ENCODE data around the gene SYNDIG1L. TPM values are rescaled to one million over a fixed set of nuclear protein-coding genes. Genes with fewer than 3 reads are reported as not detected.

SYNDIG1L gene
- total RNA-seq, 1 donor, result not detected

GRCh38 chr14:74405663-74406062, 20.3 kb downstream of the SYNDIG1L start:
- DNase-seq (ENCODE audit: low read depth), result no peak
- TF ChIP-seq, protein P1, sequence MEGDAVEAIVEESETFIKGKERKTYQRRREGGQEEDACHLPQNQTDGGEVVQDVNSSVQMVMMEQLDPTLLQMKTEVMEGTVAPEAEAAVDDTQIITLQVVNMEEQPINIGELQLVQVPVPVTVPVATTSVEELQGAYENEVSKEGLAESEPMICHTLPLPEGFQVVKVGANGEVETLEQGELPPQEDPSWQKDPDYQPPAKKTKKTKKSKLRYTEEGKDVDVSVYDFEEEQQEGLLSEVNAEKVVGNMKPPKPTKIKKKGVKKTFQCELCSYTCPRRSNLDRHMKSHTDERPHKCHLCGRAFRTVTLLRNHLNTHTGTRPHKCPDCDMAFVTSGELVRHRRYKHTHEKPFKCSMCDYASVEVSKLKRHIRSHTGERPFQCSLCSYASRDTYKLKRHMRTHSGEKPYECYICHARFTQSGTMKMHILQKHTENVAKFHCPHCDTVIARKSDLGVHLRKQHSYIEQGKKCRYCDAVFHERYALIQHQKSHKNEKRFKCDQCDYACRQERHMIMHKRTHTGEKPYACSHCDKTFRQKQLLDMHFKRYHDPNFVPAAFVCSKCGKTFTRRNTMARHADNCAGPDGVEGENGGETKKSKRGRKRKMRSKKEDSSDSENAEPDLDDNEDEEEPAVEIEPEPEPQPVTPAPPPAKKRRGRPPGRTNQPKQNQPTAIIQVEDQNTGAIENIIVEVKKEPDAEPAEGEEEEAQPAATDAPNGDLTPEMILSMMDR (IDR thresholded peaks at IDR 0.05; ENCODE audit: insufficient read depth, low read length), result no peak

DNA sequence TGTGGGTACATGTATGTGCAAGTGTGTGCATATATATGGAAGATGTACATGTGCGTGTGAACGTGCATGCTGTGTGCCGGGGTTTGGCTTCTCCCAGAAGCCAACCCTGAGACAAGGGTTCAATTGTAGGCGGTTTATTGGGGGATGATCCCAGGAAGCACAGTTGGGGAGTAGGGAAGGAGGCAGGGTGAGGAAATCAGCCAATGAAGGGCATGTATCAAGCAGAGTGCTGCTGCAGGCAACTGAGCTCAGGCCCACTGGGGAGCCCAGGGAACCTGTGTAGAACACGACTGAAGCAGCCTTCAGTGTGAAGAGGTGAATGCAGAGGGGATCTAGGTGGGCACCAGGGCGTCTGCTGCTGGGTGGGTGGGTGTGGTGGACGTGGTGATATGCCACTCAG, 21.6 kb downstream of the SYNDIG1L start:
- DNase-seq (ENCODE audit: low read depth), result no peak
- TF ChIP-seq, protein P1 (IDR thresholded peaks at IDR 0.05; ENCODE audit: insufficient read depth, low read length), result no peak
- H3K4me3 ChIP-seq (ENCODE audit: low read depth, low read length), result no peak overlapping the region

More at GRCh38 chr14:74405663-74406062, 20.3 kb downstream of the SYNDIG1L start:
- H3K4me3 ChIP-seq (ENCODE audit: low read depth, low read length), result no peak overlapping the region

DNA sequence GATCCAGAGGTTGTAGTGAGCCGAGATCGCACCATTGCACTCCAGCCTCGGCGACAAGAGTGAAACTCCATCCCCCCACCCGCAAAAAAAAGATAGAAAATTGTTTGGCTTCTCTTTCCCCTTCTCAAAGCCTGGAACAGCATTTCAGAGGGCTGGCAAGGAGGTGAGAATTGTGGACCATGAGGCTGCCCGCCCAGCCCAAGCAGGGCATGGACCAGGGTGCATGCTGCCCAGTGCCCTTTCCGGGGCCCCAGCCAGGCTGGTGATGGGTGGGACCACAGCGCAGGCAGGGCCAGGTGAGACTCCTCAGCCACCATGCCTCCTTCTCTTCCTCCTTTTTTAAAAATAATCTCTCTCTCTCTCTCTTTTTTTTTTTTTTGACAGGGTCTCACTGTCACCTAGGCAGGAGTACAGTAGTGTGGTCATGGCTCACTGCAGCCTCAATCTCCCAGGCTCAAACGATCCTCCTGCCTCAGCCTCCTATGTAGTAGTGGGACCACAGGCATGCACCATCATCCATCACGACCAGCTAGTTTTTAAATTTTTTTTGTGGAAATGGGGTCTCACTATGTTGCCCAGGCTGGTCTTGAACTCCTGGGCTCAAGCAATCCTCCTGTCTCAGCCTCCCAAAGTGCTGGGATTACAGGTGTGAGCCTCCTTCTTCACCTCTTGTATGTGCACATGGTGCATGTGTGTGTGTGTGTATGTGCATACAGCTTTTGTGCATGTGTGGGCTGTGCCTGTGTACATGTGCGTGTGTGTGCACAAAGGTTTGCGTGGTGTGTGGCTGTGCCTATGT, 22.2 kb downstream of the SYNDIG1L start:
- H3K4me3 ChIP-seq (ENCODE audit: low read depth, low read length), result no peak overlapping the region
- no peak for DNase-seq (ENCODE audit: low read depth)
- TF ChIP-seq, protein P1 (IDR thresholded peaks at IDR 0.05; ENCODE audit: insufficient read depth, low read length), result no peak

DNA sequence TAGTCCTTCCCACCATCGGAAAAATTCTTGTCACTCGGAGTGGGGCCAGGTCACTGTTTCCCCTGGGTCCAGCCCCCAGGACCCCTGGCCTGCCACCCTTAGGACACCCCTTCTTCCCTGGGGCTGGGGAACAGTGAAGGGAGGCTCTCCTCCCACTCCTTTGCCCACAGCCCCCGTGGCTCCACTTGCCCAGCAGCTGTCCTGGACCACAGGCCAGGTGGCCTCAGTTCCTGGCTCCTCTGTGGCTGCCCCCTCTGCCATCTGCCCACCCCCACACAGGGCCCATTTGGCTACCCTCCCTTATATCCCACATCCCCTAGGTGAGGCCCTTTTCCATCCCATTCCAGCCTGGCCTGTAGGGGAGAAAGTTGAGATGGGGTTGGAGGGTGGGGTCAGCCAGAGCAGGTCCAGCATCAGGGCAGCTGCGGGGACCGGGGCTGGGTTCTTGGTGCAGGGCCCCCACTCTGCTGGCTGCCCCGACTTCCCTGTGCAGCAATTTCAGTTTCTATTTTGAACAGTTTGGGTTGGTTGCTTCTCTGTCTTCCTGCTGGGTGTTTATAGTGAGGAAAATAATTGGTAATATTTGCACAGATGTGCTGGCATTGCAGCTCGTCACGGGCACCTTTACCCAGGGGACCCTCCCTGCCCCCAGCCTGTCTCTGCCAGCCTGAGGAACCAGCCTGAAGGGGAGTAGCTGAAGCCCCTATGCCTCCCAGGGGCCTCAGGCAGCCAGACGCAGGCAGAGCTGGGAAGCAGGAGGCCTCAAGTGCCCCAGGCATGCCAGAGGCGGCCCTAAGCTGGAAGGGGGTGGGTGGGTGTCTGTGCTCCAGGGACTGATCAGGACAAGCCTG, 23.4 kb downstream of the SYNDIG1L start:
- no peak for DNase-seq (ENCODE audit: low read depth)
- TF ChIP-seq, protein P1 (IDR thresholded peaks at IDR 0.05; ENCODE audit: insufficient read depth, low read length), result no peak
- H3K4me3 ChIP-seq (ENCODE audit: low read depth, low read length), result no peak overlapping the region

- TF ChIP-seq, protein P1 (IDR thresholded peaks at IDR 0.05; ENCODE audit: insufficient read depth, low read length), result no peak
- no peak overlapping the region for H3K4me3 ChIP-seq (ENCODE audit: low read depth, low read length)
- DNase-seq (ENCODE audit: low read depth), result no peak
These were observed 24.3 kb downstream of the SYNDIG1L start for GRCh38 chr14:74401504-74402241.

DNA sequence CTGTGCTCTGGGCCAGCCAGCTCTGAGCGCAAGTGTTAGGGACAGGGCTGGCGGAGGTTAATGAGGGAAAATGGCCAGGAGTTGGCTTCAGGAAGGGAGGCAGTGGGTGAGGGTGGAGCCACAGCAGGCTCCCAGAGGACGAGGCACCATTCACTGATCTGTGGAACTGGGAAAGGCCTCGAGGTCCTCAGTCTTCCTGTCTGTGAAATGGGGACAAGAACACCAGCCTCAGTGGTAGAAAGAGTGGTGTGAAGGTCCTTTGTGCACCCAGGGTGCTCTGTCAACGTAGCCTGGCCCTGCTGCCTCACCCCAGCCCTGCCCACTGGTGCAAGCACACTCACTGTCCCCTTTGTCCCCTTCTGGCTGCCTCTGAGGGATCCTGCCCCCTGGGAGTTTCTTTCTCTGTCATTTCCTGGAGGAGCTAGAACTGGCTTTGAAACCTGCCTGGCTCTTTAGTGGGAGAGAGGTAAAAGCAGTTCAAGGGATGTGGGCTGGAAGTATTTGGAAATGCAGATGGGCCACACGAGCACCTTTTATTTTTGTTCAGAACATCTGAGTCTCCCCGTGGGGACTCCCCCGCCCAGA, 25.0 kb downstream of the SYNDIG1L start:
- H3K4me3 ChIP-seq (ENCODE audit: low read depth, low read length), result no peak overlapping the region
- TF ChIP-seq, protein P1 (IDR thresholded peaks at IDR 0.05; ENCODE audit: insufficient read depth, low read length), result no peak
- no peak for DNase-seq (ENCODE audit: low read depth)
